Measurements from ENCODE around the gene CAMSAP1.

GRCh38 chr9:135896205-135896604 is 11.1 kb downstream of the CAMSAP1 start:
- TF ChIP-seq, protein P1, sequence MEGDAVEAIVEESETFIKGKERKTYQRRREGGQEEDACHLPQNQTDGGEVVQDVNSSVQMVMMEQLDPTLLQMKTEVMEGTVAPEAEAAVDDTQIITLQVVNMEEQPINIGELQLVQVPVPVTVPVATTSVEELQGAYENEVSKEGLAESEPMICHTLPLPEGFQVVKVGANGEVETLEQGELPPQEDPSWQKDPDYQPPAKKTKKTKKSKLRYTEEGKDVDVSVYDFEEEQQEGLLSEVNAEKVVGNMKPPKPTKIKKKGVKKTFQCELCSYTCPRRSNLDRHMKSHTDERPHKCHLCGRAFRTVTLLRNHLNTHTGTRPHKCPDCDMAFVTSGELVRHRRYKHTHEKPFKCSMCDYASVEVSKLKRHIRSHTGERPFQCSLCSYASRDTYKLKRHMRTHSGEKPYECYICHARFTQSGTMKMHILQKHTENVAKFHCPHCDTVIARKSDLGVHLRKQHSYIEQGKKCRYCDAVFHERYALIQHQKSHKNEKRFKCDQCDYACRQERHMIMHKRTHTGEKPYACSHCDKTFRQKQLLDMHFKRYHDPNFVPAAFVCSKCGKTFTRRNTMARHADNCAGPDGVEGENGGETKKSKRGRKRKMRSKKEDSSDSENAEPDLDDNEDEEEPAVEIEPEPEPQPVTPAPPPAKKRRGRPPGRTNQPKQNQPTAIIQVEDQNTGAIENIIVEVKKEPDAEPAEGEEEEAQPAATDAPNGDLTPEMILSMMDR (conservative IDR thresholded peaks at IDR 0.05 in 1 of 2, IDR thresholded peaks at IDR 0.05 in 1 of 2; ENCODE audit: low read depth in 1 of 2, low read length in 2 of 2) = no peak
- TF ChIP-seq EZH2 (IDR thresholded peaks at IDR 0.05; ENCODE audit: low read length, missing control alignments) = no peak
